HG02943 (cell line): ENCODE measurements around the gene GPR68.

Experiments used
- ATAC-seq: cut with Tn5 transposase; IDR thresholded peaks from one replicate; pipeline ENCODE4 v1.9.1; 2021; ENCODE audit warnings: mild to moderate bottlenecking, low read depth, moderate library complexity; ENCODE audit not compliant: unreplicated experiment

The GPR68 gene

GRCh38 chr14:91244501-91244901 lies at the start of gene GPR68:
GPR68 (minus strand) TSS chr14:91244704; CDS start chr14:91235050, 9,654 bp downstream.
- ATAC-seq: no peak

GRCh38 chr14:91294153-91294552 lies 49.6 kb upstream of the GPR68 start:
- no peak for ATAC-seq

- no peak for ATAC-seq
Measured at GRCh38 chr14:91293281-91293680, 48.8 kb upstream of the GPR68 start.

- no peak for ATAC-seq
Measured at GRCh38 chr14:91292491-91292890, 48.0 kb upstream of the GPR68 start.

- ATAC-seq: no peak
Measured at GRCh38 chr14:91291786-91292405, 47.4 kb upstream of the GPR68 start.

- ATAC-seq: no peak
Measured at GRCh38 chr14:91290986-91291385, 46.5 kb upstream of the GPR68 start.

GRCh38 chr14:91289464-91289863 lies 45.0 kb upstream of the GPR68 start:
- no peak for ATAC-seq

- no peak for ATAC-seq
Measured at GRCh38 chr14:91288876-91289275, 44.4 kb upstream of the GPR68 start.

GRCh38 chr14:91286530-91286937 lies 42.0 kb upstream of the GPR68 start:
- no peak for ATAC-seq

GRCh38 chr14:91284791-91285548 lies 40.5 kb upstream of the GPR68 start:
- ATAC-seq: no peak

GRCh38 chr14:91284146-91284790 lies 39.8 kb upstream of the GPR68 start:
- ATAC-seq: no peak

GRCh38 chr14:91283666-91284065 lies 39.2 kb upstream of the GPR68 start:
- no peak for ATAC-seq

- ATAC-seq: no peak
Measured at GRCh38 chr14:91282954-91283645, 38.6 kb upstream of the GPR68 start.

GRCh38 chr14:91281346-91281745 lies 36.8 kb upstream of the GPR68 start:
- ATAC-seq: no peak

GRCh38 chr14:91280129-91280528 lies 35.6 kb upstream of the GPR68 start:
- ATAC-seq: no peak

GRCh38 chr14:91279354-91279753 lies 34.9 kb upstream of the GPR68 start:
- no peak for ATAC-seq

- no peak for ATAC-seq
Measured at GRCh38 chr14:91278383-91278715, 33.8 kb upstream of the GPR68 start.

GRCh38 chr14:91277546-91278382 lies 33.3 kb upstream of the GPR68 start:
- no peak for ATAC-seq

- ATAC-seq: no peak
Measured at GRCh38 chr14:91274796-91275195, 30.3 kb upstream of the GPR68 start.

- no peak for ATAC-seq
Measured at GRCh38 chr14:91273885-91274273, 29.4 kb upstream of the GPR68 start.
